Measurements from ENCODE around the gene HYCC2.
"Not testable (repeated sequence)": the region's sequence is repeated elsewhere in the genome, so short reads cannot be mapped to it uniquely, and the experiment has no call there.

Gene HYCC2

GRCh38 chr2:201059961-201060755, 11.3 kb downstream of the HYCC2 start:
- no peak for DNase-seq (ENCODE audit: low spot score)
- no peak for TF ChIP-seq CTCF (conservative IDR thresholded peaks at IDR 0.05; ENCODE audit: low read depth)
- CTCF ChIA-PET = no interaction called here
- POLR2A ChIA-PET (ENCODE audit: low non-redundant PET) = interaction anchor here (0.7 kb wide), 1 partner anchor 112 kb away, joined by 3 read pairs; no protein-coding TSS in a partner anchor
- H3K27ac ChIP-seq = no peak overlapping the region

GRCh38 chr2:201058914-201059313, 12.6 kb downstream of the HYCC2 start:
- TF ChIP-seq CTCF (conservative IDR thresholded peaks at IDR 0.05; ENCODE audit: low read depth) = no peak
- DNase-seq (ENCODE audit: low spot score) = no peak
- ChIA-PET CTCF (interaction anchor here (0.9 kb wide), 1 partner anchor 10 kb away, joined by 4 read pairs; no protein-coding TSS in a partner anchor), POLR2A (ENCODE audit: low non-redundant PET) (no interaction called here)
- no peak overlapping the region for H3K27ac ChIP-seq

- no peak for TF ChIP-seq CTCF (conservative IDR thresholded peaks at IDR 0.05; ENCODE audit: low read depth)
- no peak for DNase-seq (ENCODE audit: low spot score)
- ChIA-PET POLR2A (ENCODE audit: low non-redundant PET) (no interaction called here), CTCF (no interaction called here)
- H3K27ac ChIP-seq = no peak overlapping the region
Observed at GRCh38 chr2:201057715-201058248, 13.7 kb downstream of the HYCC2 start.

- CTCF ChIA-PET = no interaction called here
- no peak overlapping the region for H3K27ac ChIP-seq
- POLR2A ChIA-PET (ENCODE audit: low non-redundant PET) = no interaction called here
- no peak for DNase-seq (ENCODE audit: low spot score)
- no peak for TF ChIP-seq CTCF (conservative IDR thresholded peaks at IDR 0.05; ENCODE audit: low read depth)
Observed at GRCh38 chr2:201057087-201057521, 14.4 kb downstream of the HYCC2 start.

GRCh38 chr2:201049455-201049854, 22.0 kb downstream of the HYCC2 start:
- DNase-seq (ENCODE audit: low spot score) = no peak
- ChIA-PET POLR2A (ENCODE audit: low non-redundant PET) (no interaction called here), CTCF (interaction anchor here (0.6 to 0.7 kb wide), 2 partner anchors 12 to 16 kb away, joined by 3 to 6 read pairs; no protein-coding TSS in a partner anchor)
- TF ChIP-seq CTCF (conservative IDR thresholded peaks at IDR 0.05; ENCODE audit: low read depth) = no peak
- no peak overlapping the region for H3K27ac ChIP-seq

- no peak overlapping the region for H3K27ac ChIP-seq
- ChIA-PET CTCF (no interaction called here), POLR2A (ENCODE audit: low non-redundant PET) (no interaction called here)
- no peak for TF ChIP-seq CTCF (conservative IDR thresholded peaks at IDR 0.05; ENCODE audit: low read depth)
- DNase-seq (ENCODE audit: low spot score) = no peak
Observed at GRCh38 chr2:201046881-201047280, 24.6 kb downstream of the HYCC2 start.

- H3K27ac ChIP-seq; DNase-seq (ENCODE audit: low spot score); POLR2A ChIA-PET (ENCODE audit: low non-redundant PET): not testable (repeated sequence)
- CTCF ChIA-PET = interaction anchor here (0.6 kb wide), 1 partner anchor 135 kb away, joined by 4 read pairs; no protein-coding TSS in a partner anchor
Observed at GRCh38 chr2:201043050-201043449, 28.4 kb downstream of the HYCC2 start.

- POLR2A ChIA-PET (ENCODE audit: low non-redundant PET); DNase-seq (ENCODE audit: low spot score); CTCF ChIA-PET; H3K27ac ChIP-seq: not testable (repeated sequence)
Observed at GRCh38 chr2:201042451-201042850, 29.0 kb downstream of the HYCC2 start.

All from RWPE1 (cell line).